Stimulated activated CD4-positive, alpha-beta T cell treated with anti-CD3 and anti-CD28 coated beads, Interleukin-12 subunit alpha, Interleukin-12 subunit beta, amount 100 ng/mL, for 4 hours (primary cell): ENCODE data around the gene ZNF641.
"Not testable (repeated sequence)": the region's sequence is repeated elsewhere in the genome, so short reads cannot be mapped to it uniquely, and the experiment has no call there.

Experiments used
- DNase-seq: peaks from one replicate; pipeline ENCODE4 v3.0.0-alpha.2; 2020

Gene ZNF641

DNA sequence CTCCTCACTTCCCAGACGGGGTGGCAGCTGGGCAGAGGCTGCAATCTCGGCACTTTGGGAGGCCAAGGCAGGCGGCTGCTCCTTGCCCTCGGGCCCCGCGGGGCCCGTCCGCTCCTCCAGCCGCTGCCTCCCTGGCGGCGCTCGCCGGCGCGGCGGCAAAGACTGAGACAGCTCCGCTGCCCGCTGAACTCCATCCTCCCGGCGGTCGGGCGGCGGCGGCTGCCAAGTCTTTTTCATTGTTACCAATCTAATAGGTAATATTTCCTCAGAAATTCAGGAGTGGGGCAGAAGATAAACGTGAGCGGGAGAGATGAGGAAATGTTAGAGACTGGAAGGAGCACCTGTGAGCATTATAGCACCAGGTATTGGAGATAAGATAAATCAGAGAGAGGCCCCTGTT lies 17.0 kb downstream of the ZNF641 start:
- not testable (repeated sequence) for DNase-seq

DNA sequence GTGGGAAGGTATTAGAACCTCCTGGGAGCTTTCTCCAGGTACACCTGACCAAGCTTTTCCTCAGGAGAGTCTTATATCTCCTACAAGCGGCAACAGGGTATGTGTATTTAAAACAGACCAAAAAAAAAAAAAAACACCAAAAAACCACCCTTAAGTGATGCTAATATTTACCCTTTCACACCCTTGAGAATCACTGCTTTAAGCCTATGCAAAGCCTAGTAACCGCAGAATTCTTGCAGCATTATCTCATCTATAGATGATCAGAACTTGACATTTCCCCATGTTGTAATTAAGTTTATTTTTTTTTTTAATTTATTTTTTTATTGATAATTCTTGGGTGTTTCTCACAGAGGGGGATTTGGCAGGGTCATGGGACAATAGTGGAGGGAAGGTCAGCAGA lies 19.3 kb downstream of the ZNF641 start:
- no peak for DNase-seq

DNA sequence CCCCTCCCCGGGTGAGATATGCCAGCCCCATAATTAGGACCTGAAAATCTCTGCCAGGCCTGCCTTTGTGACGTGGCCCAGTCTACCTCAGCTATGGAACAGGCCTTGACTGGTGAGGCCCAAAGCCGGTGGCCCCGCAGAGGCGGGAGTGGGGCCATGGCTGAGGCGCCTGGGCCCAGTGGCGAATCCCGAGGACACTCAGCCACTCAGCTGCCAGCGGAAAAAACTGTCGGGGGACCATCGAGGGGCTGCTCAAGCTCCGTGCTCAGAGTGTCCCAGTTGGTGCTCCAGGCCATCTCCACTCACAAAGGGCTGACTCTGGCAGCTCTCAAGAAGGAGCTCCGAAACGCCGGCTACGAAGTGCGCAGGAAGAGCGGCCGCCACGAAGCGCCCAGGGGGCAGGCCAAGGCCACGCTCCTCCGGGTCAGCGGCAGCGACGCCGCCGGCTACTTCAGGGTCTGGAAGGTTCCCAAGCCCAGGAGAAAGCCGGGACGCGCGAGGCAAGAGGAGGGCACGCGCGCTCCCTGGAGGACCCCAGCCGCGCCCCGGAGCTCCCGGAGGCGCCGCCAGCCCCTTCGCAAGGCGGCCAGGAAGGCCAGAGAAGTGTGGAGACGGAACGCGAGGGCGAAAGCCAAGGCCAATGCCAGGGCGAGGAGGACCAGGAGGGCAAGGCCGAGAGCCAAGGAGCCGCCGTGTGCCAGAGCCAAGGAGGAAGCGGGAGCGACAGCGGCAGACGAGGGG lies 21.4 kb downstream of the ZNF641 start:
- no peak for DNase-seq

DNA sequence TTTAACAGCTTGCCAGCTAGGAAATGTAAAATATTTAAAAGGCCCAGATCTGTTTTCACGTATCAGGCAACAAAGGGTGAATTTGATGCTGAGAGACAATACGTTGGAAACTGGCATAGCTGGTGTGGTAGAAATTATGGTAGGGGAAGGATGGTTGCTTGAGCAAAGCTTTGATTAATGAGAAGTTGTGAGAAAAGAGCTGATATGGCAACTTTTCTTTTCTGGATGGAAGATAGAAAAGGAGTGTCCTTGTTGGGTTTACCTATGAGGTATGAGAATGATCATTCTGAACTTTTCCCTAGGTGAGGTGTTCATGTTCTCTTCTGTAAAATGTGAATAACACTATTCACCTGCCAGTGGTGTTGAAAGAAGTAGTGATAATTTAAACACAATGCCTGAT lies 34.2 kb downstream of the ZNF641 start:
- DNase-seq, result no peak

DNA sequence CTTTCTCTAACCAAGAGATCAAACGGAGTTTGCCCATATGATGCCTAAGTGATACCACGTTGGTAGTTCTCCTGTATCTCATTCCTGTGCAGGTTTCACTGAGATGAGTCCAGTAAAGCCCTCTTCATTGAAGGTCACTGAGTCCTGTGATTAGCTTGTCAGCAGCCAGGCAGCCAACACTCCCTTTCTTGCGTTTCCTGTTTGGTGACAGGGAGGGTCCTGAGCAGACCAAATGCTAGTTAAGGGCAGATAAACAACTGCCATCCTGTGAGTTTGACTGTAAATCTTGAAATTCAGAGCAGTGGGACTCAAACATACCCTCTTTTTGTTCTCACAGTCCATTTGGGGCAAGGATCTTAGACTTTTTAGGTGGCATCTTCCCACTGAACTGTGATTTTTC lies 39.4 kb downstream of the ZNF641 start:
- no peak for DNase-seq

DNA sequence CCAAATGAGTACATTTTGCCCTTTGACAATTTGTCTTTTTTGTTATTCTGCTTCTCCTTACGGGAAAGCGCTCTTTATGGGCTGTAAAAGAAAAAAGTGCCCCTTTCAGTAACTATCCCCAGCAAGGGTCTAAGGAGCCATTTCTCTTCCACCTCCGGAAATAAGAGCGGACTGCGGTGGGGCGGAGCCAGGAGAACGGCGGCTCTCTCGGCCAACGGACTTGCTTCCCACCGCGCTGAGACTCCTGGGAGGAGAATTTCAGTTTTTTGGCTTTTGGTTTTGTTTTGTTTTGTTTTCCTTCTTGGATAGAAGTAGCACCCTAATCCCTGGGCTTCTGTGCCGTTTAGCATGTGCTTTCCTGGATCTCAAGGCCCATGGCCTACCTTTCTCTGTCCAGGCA lies 43.5 kb downstream of the ZNF641 start:
- no peak for DNase-seq

DNA sequence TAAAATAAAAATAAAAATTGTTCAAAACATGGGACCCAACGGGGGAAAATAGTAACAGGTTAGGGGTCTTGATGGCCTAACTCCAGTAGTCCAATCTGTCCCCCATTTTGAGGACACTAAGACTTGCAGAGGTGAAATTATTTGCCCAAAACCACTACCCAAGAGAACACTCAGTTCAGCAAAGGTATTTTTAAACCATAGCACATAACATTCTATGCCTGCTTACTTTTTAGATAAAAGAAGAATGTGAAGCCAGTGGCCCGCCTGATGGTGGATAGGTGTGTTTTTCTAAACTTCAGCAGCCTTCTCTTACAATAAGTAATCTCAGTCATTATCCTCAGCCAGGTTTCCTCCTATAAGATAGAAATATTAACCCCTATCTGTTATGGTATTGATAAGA lies 45.5 kb downstream of the ZNF641 start:
- no peak for DNase-seq

DNA sequence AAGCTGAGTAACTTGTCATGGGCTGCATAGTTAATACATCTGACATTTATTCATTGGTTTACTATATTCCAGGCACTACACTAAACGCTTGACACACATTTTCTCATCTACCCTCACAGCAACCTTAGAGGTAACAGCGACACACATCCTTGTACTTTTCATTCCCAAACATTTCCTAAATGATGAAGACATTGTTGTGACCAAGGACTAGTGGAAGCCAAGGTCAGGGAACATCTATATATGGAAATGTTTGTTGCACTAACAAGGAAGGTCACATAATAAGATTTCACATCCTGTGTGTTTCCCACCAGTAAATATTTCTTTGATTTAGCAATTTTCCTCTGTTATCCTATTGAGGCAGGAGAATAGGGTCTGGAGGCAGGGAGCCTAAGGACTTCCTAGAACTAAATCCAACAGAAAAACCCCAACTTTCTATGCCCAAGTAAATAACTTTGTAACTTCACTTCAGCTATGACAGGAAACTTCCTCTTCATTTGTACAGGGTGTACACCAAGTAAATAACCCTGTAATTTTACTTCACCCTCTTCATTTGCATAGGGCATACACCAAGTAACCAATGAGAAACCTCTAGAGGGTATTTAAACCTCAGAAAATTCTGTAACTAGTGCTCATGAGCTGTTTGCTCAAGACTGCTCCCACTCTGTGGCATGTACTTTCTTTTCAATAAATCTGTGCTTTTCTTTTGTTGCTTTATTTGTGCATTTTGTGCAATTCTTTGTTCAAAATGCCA lies 48.4 kb downstream of the ZNF641 start:
- DNase-seq, result no peak

DNA sequence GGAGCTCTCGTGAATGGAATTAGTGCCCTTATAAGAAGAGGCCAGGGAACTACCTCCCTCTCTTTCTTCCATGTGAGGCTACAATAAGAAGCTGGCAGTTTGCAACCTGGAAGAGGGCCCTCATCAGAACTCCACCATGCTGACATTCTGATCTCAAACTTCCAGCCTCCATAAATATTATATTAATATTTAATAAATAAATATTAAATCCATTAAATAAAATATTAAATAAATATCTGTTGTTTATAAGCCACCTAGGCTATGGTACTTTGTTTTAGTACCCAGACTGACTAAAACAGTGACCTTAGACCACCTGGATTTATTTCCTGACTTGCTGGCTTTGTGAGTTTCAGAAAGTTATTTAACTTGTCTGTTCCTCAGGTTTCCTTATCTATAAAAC lies 49.9 kb downstream of the ZNF641 start:
- DNase-seq, result no peak

DNA sequence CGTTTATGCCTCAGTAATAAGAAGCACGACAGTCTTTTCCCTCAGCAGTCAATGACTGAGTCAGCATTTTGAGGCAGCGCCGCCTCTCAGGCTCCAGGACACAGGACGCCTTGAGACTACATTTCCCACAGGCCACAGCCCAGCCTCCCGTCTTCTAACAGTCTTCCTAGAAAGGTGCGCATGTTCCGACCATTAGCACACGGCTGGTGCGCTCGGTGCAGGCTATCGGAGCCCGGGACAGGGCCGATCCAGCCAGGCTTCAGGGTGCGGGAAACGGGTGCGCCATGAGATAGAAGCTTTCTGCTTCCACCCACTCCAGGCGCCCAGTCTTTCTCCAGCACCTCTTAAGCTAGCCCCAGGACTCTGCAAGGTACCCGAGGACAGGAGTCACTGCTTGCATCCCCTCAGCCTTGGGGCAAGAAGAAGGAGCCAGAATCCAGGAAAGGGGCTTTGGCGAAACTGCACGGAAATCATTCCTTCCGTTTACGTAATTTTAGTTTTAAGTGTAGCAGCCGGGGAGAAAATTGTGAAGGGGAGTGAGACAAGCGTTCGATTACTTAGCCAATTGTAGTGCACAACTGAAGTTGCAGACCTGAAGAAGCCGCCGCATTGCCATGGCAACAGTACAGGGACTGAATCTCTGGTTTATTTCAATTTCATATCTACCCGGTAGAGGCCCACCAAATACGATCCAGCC lies 54.0 kb downstream of the ZNF641 start:
- peak; percentile 39 for DNase-seq

DNA sequence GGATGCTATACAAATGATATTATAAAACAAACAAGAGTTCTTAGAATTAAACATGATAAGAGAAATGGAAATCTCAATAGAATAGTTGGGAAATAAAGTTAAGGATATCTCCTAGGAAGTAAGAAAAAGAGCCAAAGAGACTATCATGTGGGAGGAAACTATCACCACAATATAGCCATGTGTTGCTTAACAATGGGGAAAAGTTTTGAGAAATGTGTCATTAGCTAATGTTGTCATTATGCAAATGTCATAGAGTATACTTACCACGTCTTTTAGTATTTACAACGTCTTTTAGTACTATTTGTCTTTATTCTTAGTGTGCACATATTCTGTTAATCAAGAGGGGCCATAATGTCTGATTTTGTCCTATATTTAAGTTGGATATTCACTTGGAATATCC lies 58.7 kb downstream of the ZNF641 start:
- DNase-seq, result no peak

DNA sequence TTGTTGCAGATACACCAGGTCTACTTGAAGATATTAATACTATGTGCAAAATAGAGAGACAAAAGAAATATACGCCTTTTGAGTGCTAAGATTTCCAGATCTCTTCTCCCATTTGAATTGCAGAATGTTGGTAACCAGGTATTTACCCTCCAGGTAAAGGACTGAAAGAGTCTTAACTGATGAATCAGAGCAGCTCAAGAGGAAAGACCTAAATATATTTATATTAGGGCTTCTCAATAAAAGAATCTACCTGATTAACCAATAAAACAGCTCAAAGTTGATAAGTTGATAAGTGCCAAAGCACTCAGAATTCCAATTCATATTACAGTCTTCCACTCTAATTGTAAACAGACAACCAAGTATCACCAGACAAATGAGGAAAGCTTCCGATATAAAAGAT lies 59.2 kb downstream of the ZNF641 start:
- DNase-seq, result no peak

DNA sequence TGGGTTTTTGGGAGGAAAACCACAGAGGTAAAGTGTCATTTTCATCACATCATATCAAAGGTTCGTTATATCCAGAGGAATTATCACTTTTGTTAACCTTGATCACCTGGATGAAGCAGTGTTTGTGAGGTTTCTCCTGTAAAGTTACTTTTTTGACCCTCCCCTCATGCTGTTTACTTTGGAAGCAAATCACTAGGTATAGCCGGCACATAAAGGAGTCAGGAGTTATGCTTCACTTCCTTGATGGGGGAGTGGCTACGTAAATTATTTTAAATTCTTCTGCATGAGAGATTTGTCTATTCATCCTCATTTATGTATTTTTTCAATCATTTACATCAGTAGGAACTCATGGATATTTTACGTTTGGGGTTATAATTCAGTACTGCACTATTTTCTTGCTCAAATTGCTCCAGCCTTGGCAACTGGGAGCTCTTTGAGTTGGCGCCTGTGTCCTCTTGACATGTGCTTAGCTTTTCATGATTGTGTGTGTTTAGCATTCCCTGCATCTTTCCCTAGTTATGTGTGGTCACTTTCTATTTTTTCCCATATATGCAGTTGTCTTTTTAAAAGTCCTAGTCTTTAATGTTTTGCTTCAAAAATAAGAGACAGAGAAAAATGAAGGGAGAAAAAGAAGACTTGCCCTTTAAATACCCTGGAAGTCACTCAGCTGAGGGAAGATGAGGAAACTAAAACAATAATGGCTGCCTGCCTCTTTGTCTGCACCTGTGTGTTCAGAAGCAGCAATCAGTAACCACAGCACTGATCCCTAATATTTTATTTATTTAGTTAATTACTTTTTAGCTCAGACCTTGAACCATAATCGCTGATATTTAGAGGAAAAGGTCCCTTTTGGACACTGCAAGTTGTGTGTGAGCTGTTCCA lies 62.1 kb downstream of the ZNF641 start:
- no peak for DNase-seq
